Measurements from ENCODE around the gene WNT11.

Gene WNT11

DNA sequence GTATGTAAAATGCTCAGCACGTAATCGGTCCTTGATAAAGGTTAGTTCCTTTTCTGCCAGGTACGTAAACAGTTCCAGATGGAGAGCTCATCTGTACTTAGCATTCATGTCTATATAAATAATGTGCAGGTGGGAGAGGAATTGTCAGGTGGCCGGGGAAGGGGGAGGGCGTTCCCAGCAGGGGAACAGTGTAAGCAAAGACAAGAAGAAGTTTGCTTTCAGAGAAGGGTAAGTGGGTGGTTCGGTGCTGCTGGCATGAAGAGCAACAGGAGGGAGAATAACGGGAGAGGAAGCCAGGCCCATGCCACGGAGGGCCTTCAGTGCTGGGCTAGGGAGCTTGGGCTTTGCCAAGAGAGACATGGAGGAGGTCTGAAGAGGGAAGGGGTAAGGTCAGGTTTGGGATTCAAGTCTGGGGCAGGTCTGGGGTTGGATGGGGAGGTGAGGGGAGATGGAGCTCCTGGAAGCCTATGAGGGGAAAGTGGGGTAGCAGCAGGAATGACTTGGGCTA lies 11.4 kb upstream of the WNT11 start:
- no peak for FAIRE-seq

DNA sequence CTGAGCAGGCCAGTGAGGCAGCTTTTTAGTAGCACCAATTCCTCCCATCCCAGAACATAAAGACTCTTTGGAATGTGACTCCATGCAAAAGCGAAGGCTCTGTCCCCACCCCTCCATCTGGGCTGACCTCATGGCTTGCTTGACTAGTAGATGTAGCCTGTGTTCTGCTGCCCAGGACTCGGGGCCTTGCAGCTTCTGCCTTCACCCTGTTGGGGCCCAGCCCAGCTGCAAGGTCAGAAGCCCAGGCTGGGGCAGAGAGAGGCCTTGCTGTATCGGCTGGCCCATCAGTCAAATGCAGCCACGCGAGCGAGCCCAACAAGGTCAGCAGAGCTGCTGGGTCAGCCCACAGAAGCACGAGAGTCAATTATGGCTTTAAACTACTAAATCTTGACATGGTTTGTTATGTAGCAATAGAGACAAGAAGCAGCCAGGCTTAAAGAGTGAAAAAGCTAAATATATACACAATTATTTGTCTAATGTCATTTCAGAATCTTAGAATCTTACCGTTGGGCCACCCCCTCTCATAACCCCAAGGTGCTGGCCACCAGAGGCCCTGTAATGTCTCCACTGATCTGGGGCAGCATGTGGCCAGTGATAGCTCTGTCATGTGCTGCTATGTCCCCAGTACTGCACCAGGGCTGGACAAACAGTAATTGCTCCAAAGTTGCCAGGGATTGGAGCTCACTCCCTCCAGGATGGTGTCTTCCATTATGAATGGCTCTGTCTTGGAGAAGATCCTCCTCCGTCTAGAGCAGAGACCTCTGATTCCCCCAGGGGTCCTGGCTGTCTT lies 10.4 kb upstream of the WNT11 start:
- no peak for FAIRE-seq

DNA sequence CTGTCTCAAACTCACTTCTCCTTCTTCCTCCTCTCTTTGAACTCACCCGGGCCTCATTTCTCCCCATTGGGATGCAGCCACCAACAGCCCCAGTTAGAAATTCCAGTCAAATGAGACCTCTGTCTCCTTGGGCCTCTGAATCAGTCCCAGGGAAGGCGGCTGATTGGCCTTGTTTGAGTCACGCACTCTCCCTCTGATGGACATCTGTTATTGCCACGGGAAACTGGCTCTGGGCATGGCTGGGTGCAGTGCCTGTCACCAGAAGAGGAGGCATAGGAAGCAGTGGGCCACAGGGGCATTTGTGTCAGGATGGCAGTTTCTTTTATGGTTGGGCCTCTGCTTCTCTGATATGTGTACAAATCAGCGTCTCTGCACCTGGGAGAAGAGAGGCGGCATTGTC lies 9.6 kb upstream of the WNT11 start:
- FAIRE-seq: no peak

- FAIRE-seq: no peak
These were observed 8.8 kb upstream of the WNT11 start for GRCh38 chr11:76214968-76215548.

DNA sequence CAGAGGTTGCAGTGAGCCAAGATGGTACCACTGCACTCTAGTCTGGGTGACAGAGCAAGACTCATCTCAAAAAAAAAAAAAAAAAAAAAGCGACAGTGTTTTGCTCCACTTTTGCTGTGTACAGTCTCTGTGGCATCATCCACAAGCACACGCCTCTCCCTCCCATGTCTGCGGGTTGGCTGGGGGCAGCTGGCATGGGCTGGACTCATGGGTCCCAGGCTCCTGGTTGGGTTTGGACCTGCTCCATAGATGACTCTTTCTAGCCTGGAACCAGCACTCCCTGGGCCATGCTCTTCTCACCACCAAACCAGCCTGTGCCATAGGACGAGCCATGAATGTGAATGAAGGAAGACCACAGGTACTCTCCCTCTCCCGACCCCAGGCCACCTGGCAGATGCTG lies 7.9 kb upstream of the WNT11 start:
- no peak for FAIRE-seq

GRCh38 chr11:76212086-76213035 lies 6.1 kb upstream of the WNT11 start:
- FAIRE-seq: no peak

- FAIRE-seq: no peak
These were observed 4.9 kb upstream of the WNT11 start for GRCh38 chr11:76210931-76211851.

- FAIRE-seq: no peak
These were observed 4.0 kb upstream of the WNT11 start for GRCh38 chr11:76209973-76210930.

DNA sequence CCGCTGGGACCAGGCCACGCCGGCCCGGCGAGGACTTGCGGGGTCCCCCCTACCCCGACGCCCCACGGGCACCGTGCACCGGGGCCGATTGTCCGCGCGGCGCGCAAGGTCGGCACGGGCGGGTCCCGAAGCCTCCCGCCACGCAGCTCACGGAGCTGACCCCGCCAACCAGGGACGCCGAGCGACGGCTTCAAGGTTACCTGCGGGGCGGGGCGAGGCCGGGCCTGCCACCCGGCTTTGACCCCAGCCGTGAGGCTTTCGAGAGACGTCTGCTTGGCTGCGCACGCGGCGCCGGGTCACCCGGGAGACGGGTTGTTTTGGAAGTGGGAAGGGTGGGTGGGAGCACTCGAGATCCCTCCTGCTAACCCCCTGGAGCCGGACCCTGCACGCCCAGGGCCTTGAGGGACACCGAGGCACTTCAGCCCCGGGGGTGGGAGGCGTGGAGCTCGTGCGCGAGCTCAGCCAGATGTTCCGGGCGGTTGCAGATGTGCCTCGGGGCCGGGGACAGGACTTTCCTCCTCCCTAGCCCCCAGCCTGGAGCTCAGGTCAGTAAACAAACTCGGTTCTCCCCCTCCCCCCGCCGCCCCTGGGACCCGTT lies 3.2 kb upstream of the WNT11 start:
- FAIRE-seq: no peak

GRCh38 chr11:76208438-76209374 lies 2.4 kb upstream of the WNT11 start:
- FAIRE-seq: no peak

GRCh38 chr11:76207642-76208401 lies 1.5 kb upstream of the WNT11 start:
- no peak for FAIRE-seq

- no peak for FAIRE-seq
These were observed 300 bp downstream of the WNT11 start for GRCh38 chr11:76206077-76206326.

DNA sequence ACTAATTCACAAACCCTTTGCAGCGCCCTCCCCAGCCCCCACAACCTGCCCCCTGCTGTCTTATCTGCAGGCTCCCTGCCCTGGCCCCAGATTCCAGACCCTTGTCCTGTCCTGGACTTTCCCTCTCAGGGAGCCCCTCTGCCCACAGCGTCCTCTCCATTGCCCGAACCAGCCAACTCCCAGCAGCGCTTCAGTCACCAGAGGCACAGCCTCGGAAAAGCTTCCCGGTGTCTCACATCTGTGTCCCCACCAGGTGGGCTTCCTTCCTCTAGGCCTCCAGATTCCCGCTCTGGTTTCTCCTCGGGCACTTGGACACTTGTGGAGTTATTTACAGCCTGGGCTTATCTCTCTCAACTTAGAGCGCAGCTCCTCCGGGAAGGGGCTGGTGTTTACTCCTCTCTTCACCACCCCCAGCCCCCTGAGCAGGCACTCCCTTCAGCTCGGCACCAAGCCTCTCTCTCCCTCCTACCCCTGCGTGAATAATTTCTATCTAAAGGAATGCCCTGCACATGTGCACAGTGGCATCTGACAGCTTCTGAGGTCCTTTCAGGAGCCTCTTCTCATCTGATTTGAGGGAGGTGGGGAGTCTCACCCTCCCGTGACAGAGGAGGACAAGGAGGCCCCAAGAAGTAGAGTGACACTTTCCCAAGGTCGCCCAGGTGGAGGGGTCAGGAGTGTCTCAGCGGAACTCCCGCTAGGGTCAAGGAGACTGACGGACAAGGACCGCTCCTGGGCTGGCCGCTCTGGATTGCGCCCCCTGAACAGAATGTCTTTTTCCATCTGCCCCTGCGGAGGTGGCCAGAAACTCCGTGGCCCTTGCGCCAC lies 838 bp downstream of the WNT11 start:
- no peak for FAIRE-seq

- no peak for FAIRE-seq
These were observed 2.4 kb downstream of the WNT11 start for GRCh38 chr11:76203937-76204336.

GRCh38 chr11:76203131-76203925 lies 3.0 kb downstream of the WNT11 start:
- FAIRE-seq: no peak

DNA sequence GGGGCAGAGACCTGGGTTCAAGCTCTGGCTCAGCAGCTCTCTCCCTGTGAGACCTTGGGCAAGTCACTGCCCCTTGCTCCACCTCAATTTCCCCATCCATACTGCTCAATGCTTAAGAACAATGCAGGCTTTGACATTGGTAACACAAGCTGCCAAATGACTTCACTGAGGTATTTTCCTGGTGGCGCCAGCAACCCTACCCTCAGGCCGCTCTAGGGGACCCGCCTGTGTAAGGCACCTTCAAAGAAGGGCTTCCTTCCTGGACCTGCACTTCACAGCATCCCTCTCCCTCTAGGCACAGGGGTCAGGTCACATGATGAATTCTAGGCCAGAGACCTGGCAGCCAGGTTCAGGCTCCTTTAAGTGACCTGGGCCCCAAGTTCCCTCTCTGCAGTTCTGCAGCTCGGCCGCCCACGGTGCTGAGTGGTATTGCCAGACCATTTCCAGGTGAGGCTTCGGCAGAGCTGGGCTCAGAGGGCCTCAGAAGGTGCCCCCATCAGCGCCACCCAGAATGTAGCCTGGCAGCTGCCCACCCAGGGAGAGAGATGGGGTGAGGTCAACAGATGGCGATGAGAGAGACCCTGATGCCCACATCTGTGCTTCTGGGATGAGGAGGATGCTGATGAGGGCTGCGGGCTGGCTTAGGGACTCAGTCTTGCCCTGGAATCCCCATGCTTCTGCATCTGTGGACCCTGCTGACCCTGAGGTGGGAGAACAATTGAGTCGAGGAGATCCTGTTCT lies 4.5 kb downstream of the WNT11 start:
- FAIRE-seq: no peak
